ENCODE measurements around the gene PKN3.

PKN3 gene

DNA sequence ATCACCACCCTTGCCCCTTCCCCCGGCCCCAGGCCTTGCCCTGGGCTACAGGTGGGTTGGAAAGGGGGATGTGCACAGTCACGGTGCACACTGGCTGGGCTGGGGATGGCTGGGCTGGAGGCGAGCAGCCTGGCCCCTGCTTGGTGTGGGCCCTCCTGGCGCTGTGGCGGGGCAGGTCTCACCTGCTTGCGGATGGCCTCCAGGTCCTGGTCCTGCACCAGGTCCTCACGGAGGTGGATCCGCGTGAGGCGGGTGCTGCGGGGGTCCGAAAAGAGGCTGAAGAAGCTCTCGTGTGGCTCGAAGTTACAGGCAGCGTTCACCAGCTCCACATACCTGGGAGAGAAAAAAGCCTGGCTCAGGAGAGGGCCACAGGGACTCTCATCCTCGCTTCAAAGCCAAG lies 51.3 kb downstream of the PKN3 start:
- Histone ChIP-seq H3F3A (ENCODE audit: low read depth) (no peaks in the 10 kb centered on the region), H2AFZ (ENCODE audit: low read length) (no peak overlapping the region), H3K4me2 (ENCODE audit: low read depth, low read length, poor library complexity, severe bottlenecking) (no peak overlapping the region), H3K9ac (ENCODE audit: low read depth, low read length, poor library complexity, severe bottlenecking) (no peak overlapping the region), H3K9me3 (ENCODE audit: insufficient read depth, low read depth, low read length) (no peaks in the 10 kb centered on the region), H3K36me3 (ENCODE audit: insufficient read depth, low read length) (no peaks in the 10 kb centered on the region), H3K4me1 (ENCODE audit: insufficient read depth, low read length, poor library complexity, severe bottlenecking) (no peaks in the 10 kb centered on the region), H3K79me2 (ENCODE audit: insufficient read depth, low read length) (no peaks in the 10 kb centered on the region), H3K27me3 (ENCODE audit: insufficient read depth, low read length, poor library complexity, severe bottlenecking) (no peaks in the 10 kb centered on the region), H3K9me2 (replicated peaks; ENCODE audit: low read depth, low read length) (no peaks in the 10 kb centered on the region), H4K20me1 (ENCODE audit: insufficient read depth, low read length, poor library complexity, severe bottlenecking) (no peaks in the 10 kb centered on the region), H3K4me3 (ENCODE audit: low read length, poor library complexity, severe bottlenecking) (no peak overlapping the region)
- TF ChIP-seq EZH2phosphoT487 (IDR thresholded peaks at IDR 0.05; ENCODE audit: borderline replicate concordance): no peak
- TF ChIP-seq, protein P1, sequence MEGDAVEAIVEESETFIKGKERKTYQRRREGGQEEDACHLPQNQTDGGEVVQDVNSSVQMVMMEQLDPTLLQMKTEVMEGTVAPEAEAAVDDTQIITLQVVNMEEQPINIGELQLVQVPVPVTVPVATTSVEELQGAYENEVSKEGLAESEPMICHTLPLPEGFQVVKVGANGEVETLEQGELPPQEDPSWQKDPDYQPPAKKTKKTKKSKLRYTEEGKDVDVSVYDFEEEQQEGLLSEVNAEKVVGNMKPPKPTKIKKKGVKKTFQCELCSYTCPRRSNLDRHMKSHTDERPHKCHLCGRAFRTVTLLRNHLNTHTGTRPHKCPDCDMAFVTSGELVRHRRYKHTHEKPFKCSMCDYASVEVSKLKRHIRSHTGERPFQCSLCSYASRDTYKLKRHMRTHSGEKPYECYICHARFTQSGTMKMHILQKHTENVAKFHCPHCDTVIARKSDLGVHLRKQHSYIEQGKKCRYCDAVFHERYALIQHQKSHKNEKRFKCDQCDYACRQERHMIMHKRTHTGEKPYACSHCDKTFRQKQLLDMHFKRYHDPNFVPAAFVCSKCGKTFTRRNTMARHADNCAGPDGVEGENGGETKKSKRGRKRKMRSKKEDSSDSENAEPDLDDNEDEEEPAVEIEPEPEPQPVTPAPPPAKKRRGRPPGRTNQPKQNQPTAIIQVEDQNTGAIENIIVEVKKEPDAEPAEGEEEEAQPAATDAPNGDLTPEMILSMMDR (conservative IDR thresholded peaks at IDR 0.05; ENCODE audit: low read length): no peak

DNA sequence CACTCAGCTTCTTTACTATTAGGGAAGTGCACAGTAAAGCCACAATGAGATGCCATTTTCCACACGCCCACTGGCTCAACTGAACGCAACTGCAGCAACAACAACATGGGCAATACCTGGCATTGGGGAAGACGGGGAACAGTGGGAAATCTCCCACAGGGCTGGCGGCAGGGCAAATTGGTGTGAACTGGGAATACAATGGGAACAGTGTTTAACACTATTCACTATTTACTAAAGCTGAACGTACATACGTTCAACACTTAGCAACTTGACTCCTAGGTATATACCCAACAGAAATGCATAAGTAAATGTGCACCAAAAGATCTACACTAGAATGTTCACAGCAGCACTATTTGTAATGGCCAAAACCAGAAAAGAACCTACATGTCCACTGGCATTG lies 55.3 kb downstream of the PKN3 start:
- TF ChIP-seq, protein P1 (conservative IDR thresholded peaks at IDR 0.05; ENCODE audit: low read length): no peak
- no peak for TF ChIP-seq EZH2phosphoT487 (IDR thresholded peaks at IDR 0.05; ENCODE audit: borderline replicate concordance)
- Histone ChIP-seq H4K20me1 (ENCODE audit: insufficient read depth, low read length, poor library complexity, severe bottlenecking) (no peaks in the 10 kb centered on the region), H3K9ac (ENCODE audit: low read depth, low read length, poor library complexity, severe bottlenecking) (no peak overlapping the region)

DNA sequence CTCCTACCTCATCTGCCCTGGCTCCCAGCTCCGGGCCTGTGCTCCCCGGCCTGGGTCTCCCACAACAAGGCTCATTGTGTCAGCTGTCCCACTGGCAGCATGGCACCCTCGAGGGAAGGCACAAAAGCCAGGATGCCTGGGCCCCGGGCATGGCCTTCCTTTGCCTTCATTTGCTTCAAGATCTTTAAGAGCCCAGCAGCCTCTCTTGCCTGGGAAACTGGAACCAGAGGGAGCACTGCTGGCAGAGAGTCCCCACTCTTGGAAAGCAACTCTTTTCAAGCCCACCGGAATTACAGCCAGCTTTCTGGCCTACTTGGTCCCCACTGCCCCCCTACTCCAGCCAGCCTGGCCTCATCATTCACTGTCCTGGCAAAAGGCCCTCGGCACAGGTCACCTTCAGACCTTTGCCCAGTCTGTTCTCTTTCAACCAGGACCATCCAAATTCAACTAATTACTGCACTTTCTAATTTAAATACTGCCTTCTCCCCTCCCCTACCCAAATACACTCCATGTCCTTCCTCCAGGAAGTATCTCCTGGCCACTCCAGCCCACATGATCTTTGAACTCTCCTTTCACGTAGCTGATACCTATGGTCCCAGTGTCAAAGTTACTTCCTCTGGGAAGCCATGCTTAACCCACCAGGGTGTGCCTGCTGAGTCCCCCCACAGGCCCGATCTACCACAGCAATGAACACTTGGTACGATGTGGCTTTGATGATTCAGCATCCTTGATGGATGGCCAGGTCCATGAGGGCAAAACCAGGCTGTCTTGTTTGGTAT lies 60.6 kb downstream of the PKN3 start:
- no peaks in the 10 kb centered on the region for H3K27me3 ChIP-seq (ENCODE audit: insufficient read depth, low read length, poor library complexity, severe bottlenecking)
- no peak overlapping the region for H3K4me3 ChIP-seq (ENCODE audit: low read length, poor library complexity, severe bottlenecking)
- no peaks in the 10 kb centered on the region for H4K20me1 ChIP-seq (ENCODE audit: insufficient read depth, low read length, poor library complexity, severe bottlenecking)
- no peak overlapping the region for H3K9ac ChIP-seq (ENCODE audit: low read depth, low read length, poor library complexity, severe bottlenecking)
- no peaks in the 10 kb centered on the region for H3K79me2 ChIP-seq (ENCODE audit: insufficient read depth, low read length)
- no peaks in the 10 kb centered on the region for H3K9me3 ChIP-seq (ENCODE audit: insufficient read depth, low read depth, low read length)
- TF ChIP-seq EZH2phosphoT487 (IDR thresholded peaks at IDR 0.05; ENCODE audit: borderline replicate concordance): no peak
- TF ChIP-seq, protein P1 (conservative IDR thresholded peaks at IDR 0.05; ENCODE audit: low read length): no peak
- no peaks in the 10 kb centered on the region for H3F3A ChIP-seq (ENCODE audit: low read depth)
- H3K4me1 ChIP-seq (ENCODE audit: insufficient read depth, low read length, poor library complexity, severe bottlenecking): no peaks in the 10 kb centered on the region
- no peak overlapping the region for H3K4me2 ChIP-seq (ENCODE audit: low read depth, low read length, poor library complexity, severe bottlenecking)
- no peaks in the 10 kb centered on the region for H3K9me2 ChIP-seq (replicated peaks; ENCODE audit: low read depth, low read length)
- no peaks in the 10 kb centered on the region for H3K36me3 ChIP-seq (ENCODE audit: insufficient read depth, low read length)
- H2AFZ ChIP-seq (ENCODE audit: low read length): no peak overlapping the region

More for the DNA sequence above, 55.3 kb downstream of the PKN3 start:
- no peaks in the 10 kb centered on the region for H3K4me1 ChIP-seq (ENCODE audit: insufficient read depth, low read length, poor library complexity, severe bottlenecking)
- H3K79me2 ChIP-seq (ENCODE audit: insufficient read depth, low read length): no peaks in the 10 kb centered on the region
- no peaks in the 10 kb centered on the region for H3K27me3 ChIP-seq (ENCODE audit: insufficient read depth, low read length, poor library complexity, severe bottlenecking)
- no peaks in the 10 kb centered on the region for H3F3A ChIP-seq (ENCODE audit: low read depth)
- H3K9me2 ChIP-seq (replicated peaks; ENCODE audit: low read depth, low read length): no peaks in the 10 kb centered on the region
- no peak overlapping the region for H3K4me3 ChIP-seq (ENCODE audit: low read length, poor library complexity, severe bottlenecking)
- H3K9me3 ChIP-seq (ENCODE audit: insufficient read depth, low read depth, low read length): no peaks in the 10 kb centered on the region
- H2AFZ ChIP-seq (ENCODE audit: low read length): no peak overlapping the region
- H3K36me3 ChIP-seq (ENCODE audit: insufficient read depth, low read length): no peaks in the 10 kb centered on the region
- H3K4me2 ChIP-seq (ENCODE audit: low read depth, low read length, poor library complexity, severe bottlenecking): no peak overlapping the region
